Measurements from ENCODE around the gene PTPRG.

The PTPRG gene

DNA sequence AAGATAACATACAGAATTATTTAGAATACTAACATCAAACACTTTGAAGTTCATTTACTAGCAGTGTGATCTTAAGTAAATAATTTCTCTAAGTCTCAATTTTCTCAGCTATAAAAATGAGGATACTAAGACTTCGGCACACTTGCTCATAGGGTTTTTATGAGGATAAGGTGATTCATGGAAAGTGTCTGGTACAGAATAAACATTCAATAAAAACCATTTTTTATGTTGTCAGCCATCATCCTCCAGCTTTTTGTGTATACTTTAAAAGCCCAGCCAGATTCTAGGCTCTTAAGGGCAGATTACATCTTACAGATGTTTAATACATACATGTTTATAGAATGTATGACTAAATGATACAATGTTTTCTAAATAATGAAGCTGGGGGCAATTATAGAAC, 755.2 kb downstream of the PTPRG start:
- H3K36me3 ChIP-seq (ENCODE audit: control insufficient read depth, insufficient read depth, low read length): no peaks in the 10 kb centered on the region

DNA sequence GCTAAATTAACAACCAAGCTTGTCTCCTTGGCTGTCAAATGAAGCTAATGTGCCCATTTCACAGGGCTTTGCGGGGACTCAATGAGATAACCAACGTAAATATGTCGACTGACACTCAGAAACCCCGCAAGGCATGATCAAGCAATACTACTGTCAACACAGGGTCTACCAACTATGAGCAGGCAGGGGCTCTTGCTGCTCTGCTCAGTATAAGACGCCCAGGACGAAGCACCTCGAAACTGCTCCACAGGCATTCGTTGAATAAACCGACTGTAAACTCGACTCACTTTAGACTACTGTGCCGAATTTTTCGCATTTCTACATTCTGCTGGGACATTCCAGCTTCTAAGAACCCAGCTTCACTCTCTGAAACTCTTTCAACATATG, 757.0 kb downstream of the PTPRG start:
- Histone ChIP-seq H3K36me3 (ENCODE audit: control insufficient read depth, insufficient read depth, low read length) (no peaks in the 10 kb centered on the region), H3K27me3 (ENCODE audit: control insufficient read depth, insufficient read depth, low read length) (no peaks in the 10 kb centered on the region), H3K9me3 (ENCODE audit: control insufficient read depth, low read length) (no peaks in the 10 kb centered on the region), H3K9ac (ENCODE audit: low read length) (peak overlapping the region; percentile 63), H3K4me1 (ENCODE audit: control insufficient read depth, insufficient read depth, low read length) (peaks cover 4% of the 10 kb centered on the region), H3K4me3 (ENCODE audit: low read length) (peak overlapping the region; percentile 70)

More for the DNA sequence above, 755.2 kb downstream of the PTPRG start:
- Histone ChIP-seq H3K9ac (ENCODE audit: low read length) (no peak overlapping the region), H3K9me3 (ENCODE audit: control insufficient read depth, low read length) (no peaks in the 10 kb centered on the region), H3K4me1 (ENCODE audit: control insufficient read depth, insufficient read depth, low read length) (peaks cover 4% of the 10 kb centered on the region), H3K27me3 (ENCODE audit: control insufficient read depth, insufficient read depth, low read length) (no peaks in the 10 kb centered on the region), H3K4me3 (ENCODE audit: low read length) (no peak overlapping the region)

DNA sequence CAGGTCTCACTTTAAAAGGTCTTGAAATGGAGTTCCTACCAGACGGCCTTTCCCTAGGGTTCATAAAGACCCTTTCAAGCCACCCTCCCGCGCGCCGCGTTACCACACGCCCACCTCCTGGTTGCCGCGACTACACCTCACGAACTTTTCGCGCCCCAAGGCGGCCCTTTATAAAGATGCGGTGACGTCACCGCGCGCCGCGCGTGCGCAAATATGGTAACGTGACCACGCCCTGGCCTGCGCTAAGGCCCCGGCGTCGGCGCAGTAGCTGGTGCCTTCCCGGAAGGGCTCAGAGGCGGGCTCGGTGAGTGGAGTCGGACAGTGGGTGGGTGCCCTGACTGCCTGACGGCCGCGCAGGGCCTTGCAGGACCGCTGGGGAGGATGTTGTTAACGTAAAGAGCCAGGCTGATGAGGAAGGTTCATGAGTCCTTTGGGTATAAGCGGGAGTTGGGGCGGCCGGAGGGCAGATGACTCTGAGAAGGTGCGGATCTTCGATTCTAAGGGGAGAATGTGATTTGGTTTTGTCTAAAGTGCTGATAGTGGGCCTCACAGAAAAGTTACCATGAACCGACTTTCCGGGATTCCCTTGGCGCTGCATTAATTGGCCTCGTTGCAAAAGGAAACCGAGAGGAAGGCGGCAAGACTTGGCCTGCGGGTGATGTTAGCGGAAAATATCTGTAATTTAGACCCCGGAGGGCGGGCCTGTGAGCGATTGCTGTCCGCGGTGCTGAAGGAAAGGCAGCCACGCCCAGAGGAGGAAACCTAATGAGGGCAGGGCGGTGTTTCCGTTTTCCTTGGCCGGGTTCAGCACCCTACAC, 757.6 kb downstream of the PTPRG start:
- no peaks in the 10 kb centered on the region for H3K9me3 ChIP-seq (ENCODE audit: control insufficient read depth, low read length)
- H3K9ac ChIP-seq (ENCODE audit: low read length): peak overlapping the region; percentile 63
- H3K36me3 ChIP-seq (ENCODE audit: control insufficient read depth, insufficient read depth, low read length): no peaks in the 10 kb centered on the region
- peak overlapping the region; percentile 70 for H3K4me3 ChIP-seq (ENCODE audit: low read length)
- peaks cover 4% of the 10 kb centered on the region for H3K4me1 ChIP-seq (ENCODE audit: control insufficient read depth, insufficient read depth, low read length)
- no peaks in the 10 kb centered on the region for H3K27me3 ChIP-seq (ENCODE audit: control insufficient read depth, insufficient read depth, low read length)

DNA sequence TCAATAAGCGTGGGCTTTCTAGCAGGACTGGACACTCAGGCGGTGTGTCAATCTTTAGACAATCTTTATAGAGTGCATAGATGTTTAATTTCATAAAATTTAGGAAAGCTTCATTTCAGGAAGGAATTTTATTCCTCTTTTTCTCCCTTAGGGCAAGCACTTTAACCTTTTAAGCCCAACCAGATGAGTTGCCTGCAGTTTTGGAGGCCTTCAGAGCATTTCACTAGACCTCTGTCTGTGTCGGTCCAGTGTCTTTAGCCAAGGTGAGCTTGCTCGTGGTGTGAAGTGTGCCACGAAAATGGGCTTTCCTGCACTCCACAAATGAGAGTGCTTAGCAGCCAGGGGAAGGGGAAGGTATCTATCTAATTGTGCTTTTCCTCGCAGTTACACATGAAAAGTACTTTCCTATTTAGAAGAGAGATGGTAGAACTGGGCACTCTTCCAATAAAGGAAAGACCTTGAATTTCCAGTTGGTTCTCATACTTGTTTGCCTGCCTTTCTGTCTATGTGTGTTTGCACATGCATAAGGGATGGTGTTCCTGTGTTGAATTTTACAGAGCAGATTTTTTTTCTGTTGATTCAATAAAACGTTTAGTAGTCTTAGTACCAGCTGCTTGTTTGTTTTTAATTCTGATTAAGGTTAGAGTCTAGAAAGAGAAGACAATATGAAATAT, 758.3 kb downstream of the PTPRG start:
- Histone ChIP-seq H3K27me3 (ENCODE audit: control insufficient read depth, insufficient read depth, low read length) (no peaks in the 10 kb centered on the region), H3K9ac (ENCODE audit: low read length) (no peak overlapping the region), H3K9me3 (ENCODE audit: control insufficient read depth, low read length) (no peaks in the 10 kb centered on the region), H3K4me3 (ENCODE audit: low read length) (peak overlapping the region; percentile 70), H3K36me3 (ENCODE audit: control insufficient read depth, insufficient read depth, low read length) (no peaks in the 10 kb centered on the region), H3K4me1 (ENCODE audit: control insufficient read depth, insufficient read depth, low read length) (peaks cover 4% of the 10 kb centered on the region)

DNA sequence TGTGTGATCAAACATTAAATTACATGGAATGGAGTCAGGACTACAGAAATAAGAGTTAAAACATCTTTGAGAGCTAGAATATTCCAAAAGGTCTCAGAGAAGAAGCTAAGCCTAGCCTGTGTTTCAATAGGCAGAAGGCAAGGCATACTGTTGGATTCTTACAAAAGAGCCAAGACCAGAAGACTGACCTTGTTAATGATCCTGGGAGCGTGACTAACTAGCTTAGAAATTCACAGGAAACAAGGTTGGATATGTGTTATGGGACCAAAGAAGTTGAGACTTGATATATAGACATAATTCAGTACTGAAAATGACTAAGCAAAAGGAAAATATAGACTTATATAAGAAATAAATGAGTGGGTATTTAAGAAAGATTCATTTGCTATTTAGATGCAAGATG, 761.9 kb downstream of the PTPRG start:
- Histone ChIP-seq H3K9ac (ENCODE audit: low read length) (no peak overlapping the region), H3K4me1 (ENCODE audit: control insufficient read depth, insufficient read depth, low read length) (peaks cover 4% of the 10 kb centered on the region), H3K36me3 (ENCODE audit: control insufficient read depth, insufficient read depth, low read length) (no peaks in the 10 kb centered on the region), H3K27me3 (ENCODE audit: control insufficient read depth, insufficient read depth, low read length) (no peaks in the 10 kb centered on the region), H3K4me3 (ENCODE audit: low read length) (no peak overlapping the region), H3K9me3 (ENCODE audit: control insufficient read depth, low read length) (no peaks in the 10 kb centered on the region)

DNA sequence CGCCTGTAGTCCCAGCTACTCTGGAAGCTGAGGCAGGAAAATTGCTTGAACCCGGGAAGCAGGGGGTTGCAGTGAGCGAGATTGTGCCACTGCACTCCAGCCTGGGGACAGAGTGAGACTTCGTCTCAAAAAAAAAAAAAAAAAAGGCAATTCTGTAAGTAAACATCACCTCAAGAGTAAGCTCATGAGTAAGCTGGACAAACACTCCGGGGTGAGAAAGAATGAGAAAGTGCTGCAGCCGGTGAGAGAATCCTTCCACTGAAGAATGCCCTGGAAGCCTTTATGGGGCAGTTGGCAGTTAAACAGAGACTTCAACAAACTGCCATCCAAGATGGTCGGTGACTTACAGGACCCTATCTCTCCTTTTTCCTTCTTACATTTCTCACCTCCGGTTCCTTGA, 764.5 kb downstream of the PTPRG start:
- Histone ChIP-seq H3K9ac (ENCODE audit: low read length) (no peak overlapping the region), H3K4me1 (ENCODE audit: control insufficient read depth, insufficient read depth, low read length) (no peaks in the 10 kb centered on the region)

DNA sequence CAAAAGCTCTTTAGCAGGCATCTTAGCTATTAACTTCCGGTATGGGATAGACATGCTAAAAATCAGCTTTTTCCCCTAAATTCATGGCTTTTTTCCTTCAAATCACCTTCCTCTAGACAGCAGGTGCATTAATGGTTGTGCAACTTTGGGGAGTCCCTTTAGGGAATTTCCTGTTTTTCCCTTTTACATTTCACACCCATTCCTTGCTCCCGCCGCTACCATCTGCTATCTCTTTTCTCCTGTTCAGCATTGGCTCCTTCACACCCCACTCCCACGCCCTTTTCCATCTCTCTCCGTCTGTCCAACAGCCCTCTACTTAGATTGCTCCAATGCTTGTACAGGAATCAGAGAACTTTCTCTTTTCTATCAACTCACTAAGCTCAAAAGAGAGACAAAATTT, 768.6 kb downstream of the PTPRG start:
- H3K4me3 ChIP-seq (ENCODE audit: low read length): no peak overlapping the region
- no peaks in the 10 kb centered on the region for H3K4me1 ChIP-seq (ENCODE audit: control insufficient read depth, insufficient read depth, low read length)
- no peaks in the 10 kb centered on the region for H3K27me3 ChIP-seq (ENCODE audit: control insufficient read depth, insufficient read depth, low read length)
- H3K9me3 ChIP-seq (ENCODE audit: control insufficient read depth, low read length): no peaks in the 10 kb centered on the region
- H3K36me3 ChIP-seq (ENCODE audit: control insufficient read depth, insufficient read depth, low read length): no peaks in the 10 kb centered on the region
- H3K9ac ChIP-seq (ENCODE audit: low read length): no peak overlapping the region

More for the DNA sequence above, 764.5 kb downstream of the PTPRG start:
- Histone ChIP-seq H3K9me3 (ENCODE audit: control insufficient read depth, low read length) (no peaks in the 10 kb centered on the region), H3K4me3 (ENCODE audit: low read length) (no peak overlapping the region), H3K27me3 (ENCODE audit: control insufficient read depth, insufficient read depth, low read length) (no peaks in the 10 kb centered on the region), H3K36me3 (ENCODE audit: control insufficient read depth, insufficient read depth, low read length) (no peaks in the 10 kb centered on the region)

DNA sequence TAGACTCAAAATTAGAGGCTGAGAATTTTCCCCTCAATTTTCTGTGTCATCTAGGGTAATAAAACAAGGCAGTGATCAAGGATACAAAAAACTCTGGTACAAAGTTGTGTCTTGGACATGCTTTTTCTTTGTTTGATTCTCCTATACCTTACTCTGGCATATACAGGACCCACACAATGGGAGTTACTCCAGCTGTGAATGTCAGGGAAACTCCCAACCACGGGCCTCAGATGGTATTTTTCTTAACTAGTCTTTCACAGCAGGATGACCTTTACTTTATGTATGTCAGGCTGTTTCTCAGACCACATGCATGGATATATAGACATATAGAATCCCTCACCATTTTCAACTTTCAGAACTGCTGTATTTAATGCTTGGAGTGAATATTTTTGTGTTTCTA, 770.6 kb downstream of the PTPRG start:
- Histone ChIP-seq H3K4me3 (ENCODE audit: low read length) (no peak overlapping the region), H3K9ac (ENCODE audit: low read length) (no peak overlapping the region), H3K9me3 (ENCODE audit: control insufficient read depth, low read length) (no peaks in the 10 kb centered on the region), H3K36me3 (ENCODE audit: control insufficient read depth, insufficient read depth, low read length) (no peaks in the 10 kb centered on the region), H3K27me3 (ENCODE audit: control insufficient read depth, insufficient read depth, low read length) (no peaks in the 10 kb centered on the region), H3K4me1 (ENCODE audit: control insufficient read depth, insufficient read depth, low read length) (no peaks in the 10 kb centered on the region)

DNA sequence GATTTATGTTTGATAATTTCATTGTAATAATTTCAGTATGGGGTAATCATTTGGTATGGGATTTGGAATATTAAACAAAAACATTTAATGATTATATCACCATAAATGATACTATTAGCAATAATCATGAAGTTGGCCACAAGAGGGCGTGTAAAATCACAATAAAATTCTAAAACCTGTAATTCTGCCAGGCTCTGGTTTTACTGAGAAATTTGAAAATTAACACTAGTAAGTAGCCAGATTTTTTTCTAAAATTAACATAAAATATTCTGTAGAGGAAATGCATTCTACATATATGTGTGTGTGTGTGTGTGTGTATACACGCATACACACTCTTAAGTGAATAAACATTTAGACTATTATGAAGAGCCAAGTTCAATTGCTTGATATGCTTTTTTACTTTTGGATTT, 771.5 kb downstream of the PTPRG start:
- Histone ChIP-seq H3K9ac (ENCODE audit: low read length) (no peak overlapping the region), H3K36me3 (ENCODE audit: control insufficient read depth, insufficient read depth, low read length) (no peaks in the 10 kb centered on the region), H3K9me3 (ENCODE audit: control insufficient read depth, low read length) (no peaks in the 10 kb centered on the region), H3K4me1 (ENCODE audit: control insufficient read depth, insufficient read depth, low read length) (no peaks in the 10 kb centered on the region), H3K27me3 (ENCODE audit: control insufficient read depth, insufficient read depth, low read length) (no peaks in the 10 kb centered on the region), H3K4me3 (ENCODE audit: low read length) (no peak overlapping the region)

DNA sequence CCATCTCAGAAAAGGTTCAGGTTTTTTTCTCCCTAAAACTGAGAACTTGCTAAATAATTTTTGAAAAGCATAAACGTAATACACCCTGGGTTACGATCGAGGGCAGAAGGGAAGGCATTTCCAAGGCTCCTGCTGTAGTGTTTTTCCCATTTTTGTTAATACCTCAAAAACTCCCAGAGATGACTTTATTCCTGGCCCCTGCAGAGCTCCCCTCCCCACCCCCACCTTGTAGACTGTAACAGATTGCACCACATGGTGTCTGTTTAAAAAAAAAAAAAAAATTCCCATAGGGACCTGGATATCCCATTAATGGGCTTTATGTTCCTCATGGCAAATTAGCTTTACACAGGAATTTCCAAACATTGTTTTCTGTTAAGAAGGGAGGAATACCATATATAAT, 773.8 kb downstream of the PTPRG start:
- Histone ChIP-seq H3K27me3 (ENCODE audit: control insufficient read depth, insufficient read depth, low read length) (no peaks in the 10 kb centered on the region), H3K36me3 (ENCODE audit: control insufficient read depth, insufficient read depth, low read length) (no peaks in the 10 kb centered on the region), H3K4me1 (ENCODE audit: control insufficient read depth, insufficient read depth, low read length) (no peaks in the 10 kb centered on the region), H3K9ac (ENCODE audit: low read length) (no peak overlapping the region), H3K9me3 (ENCODE audit: control insufficient read depth, low read length) (no peaks in the 10 kb centered on the region), H3K4me3 (ENCODE audit: low read length) (no peak overlapping the region)

DNA sequence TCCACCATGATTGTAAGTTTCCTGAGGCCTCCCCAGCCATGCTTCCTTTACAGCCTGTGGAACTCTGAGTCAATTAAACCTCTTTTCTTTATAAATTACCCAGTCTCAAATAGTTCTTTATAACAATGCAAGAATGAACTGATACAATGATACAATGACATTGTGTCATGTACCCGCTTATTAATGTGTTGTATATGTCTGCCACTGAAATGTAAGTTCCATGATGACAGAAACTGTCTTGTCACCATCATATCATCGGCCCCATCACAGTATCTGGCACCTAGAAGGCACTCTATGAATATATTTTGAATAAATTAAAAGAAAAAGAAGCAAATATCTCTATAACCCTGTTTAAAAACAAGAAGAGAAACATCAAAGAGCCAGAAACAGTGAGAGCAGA, 782.4 kb downstream of the PTPRG start:
- Histone ChIP-seq H3K27me3 (ENCODE audit: control insufficient read depth, insufficient read depth, low read length) (no peaks in the 10 kb centered on the region), H3K36me3 (ENCODE audit: control insufficient read depth, insufficient read depth, low read length) (no peaks in the 10 kb centered on the region)

More for the DNA sequence above, 782.4 kb downstream of the PTPRG start:
- Histone ChIP-seq H3K4me3 (ENCODE audit: low read length) (no peak overlapping the region), H3K9me3 (ENCODE audit: control insufficient read depth, low read length) (no peaks in the 10 kb centered on the region), H3K9ac (ENCODE audit: low read length) (no peak overlapping the region), H3K4me1 (ENCODE audit: control insufficient read depth, insufficient read depth, low read length) (no peaks in the 10 kb centered on the region)

Measured in mucosa of stomach (tissue), 1 donor.